Measurements from ENCODE around the gene POLR2J. TPM values are rescaled to one million over a fixed set of nuclear protein-coding genes. Genes with fewer than 3 reads are reported as not detected.

Gene POLR2J
- total RNA-seq, result 14.1 TPM

GRCh38 chr7:102478314-102479208 is at the start of gene POLR2J:
POLR2J (minus strand) TSS chr7:102478922; CDS start chr7:102478860, 62 bp downstream.

GRCh38 chr7:102517550-102518147 is 38.9 kb upstream of the POLR2J start, which contains the start of gene RASA4B:
RASA4B (minus strand) TSS chr7:102517777; CDS start chr7:102517710, 67 bp downstream.

GRCh38 chr7:102464577-102465280 is 14.0 kb downstream of the POLR2J start, which contains the start of the genes ALKBH4 and LRWD1:
ALKBH4 (minus strand) TSS chr7:102464863; CDS start chr7:102464836, 27 bp downstream.
LRWD1 (plus strand) TSS chr7:102464984; CDS start chr7:102465081, 97 bp downstream.

GRCh38 chr7:102433219-102434038 is 45.3 kb downstream of the POLR2J start, which contains the start of gene ORAI2:
ORAI2 (plus strand) TSS chr7:102433575; CDS start chr7:102438957, 5,382 bp downstream.

Other genes with a start within 250 kb of the POLR2J start
- 16.0 TPM for gene SH2B2, start 192.1 kb downstream of the POLR2J start, total RNA-seq
- not detected for gene SPDYE6, start 122.5 kb downstream of the POLR2J start, total RNA-seq
- gene PRKRIP1, start 82.6 kb downstream of the POLR2J start, total RNA-seq, result 24.4 TPM
- 27.5 TPM for gene ORAI2, start 45.3 kb downstream of the POLR2J start, total RNA-seq
- 16.3 TPM for gene ALKBH4, start 14.1 kb downstream of the POLR2J start, total RNA-seq
- gene LRWD1, start 13.9 kb downstream of the POLR2J start, total RNA-seq, result 45.4 TPM
- 19.4 TPM for gene RASA4B, start 38.9 kb upstream of the POLR2J start, total RNA-seq
- gene UPK3BL2, start 64.8 kb upstream of the POLR2J start, total RNA-seq, result 10.3 TPM
- gene SPDYE2, start 72.3 kb upstream of the POLR2J start, total RNA-seq, result not detected
- 90.1 TPM for gene POLR2J3, start 93.7 kb upstream of the POLR2J start, total RNA-seq
- 77.0 TPM for gene RASA4, start 137.8 kb upstream of the POLR2J start, total RNA-seq
- gene UPK3BL1, start 163.9 kb upstream of the POLR2J start, total RNA-seq, result 25.4 TPM
- not detected for gene SPDYE2B, start 171.4 kb upstream of the POLR2J start, total RNA-seq
- gene POLR2J2, start 192.7 kb upstream of the POLR2J start, total RNA-seq, result 15.3 TPM

Measured in parietal lobe (tissue), 1 donor.